HG03175 (cell line): ENCODE measurements around the gene APLP2.
"Not testable (repeated sequence)": the region's sequence is repeated elsewhere in the genome, so short reads cannot be mapped to it uniquely, and the experiment has no call there.

Source experiments
- ATAC-seq: cut with Tn5 transposase; IDR thresholded peaks from one replicate; pipeline ENCODE4 v1.9.1; 2021; ENCODE audit warnings: mild to moderate bottlenecking, moderate library complexity; ENCODE audit not compliant: unreplicated experiment

APLP2 gene

DNA sequence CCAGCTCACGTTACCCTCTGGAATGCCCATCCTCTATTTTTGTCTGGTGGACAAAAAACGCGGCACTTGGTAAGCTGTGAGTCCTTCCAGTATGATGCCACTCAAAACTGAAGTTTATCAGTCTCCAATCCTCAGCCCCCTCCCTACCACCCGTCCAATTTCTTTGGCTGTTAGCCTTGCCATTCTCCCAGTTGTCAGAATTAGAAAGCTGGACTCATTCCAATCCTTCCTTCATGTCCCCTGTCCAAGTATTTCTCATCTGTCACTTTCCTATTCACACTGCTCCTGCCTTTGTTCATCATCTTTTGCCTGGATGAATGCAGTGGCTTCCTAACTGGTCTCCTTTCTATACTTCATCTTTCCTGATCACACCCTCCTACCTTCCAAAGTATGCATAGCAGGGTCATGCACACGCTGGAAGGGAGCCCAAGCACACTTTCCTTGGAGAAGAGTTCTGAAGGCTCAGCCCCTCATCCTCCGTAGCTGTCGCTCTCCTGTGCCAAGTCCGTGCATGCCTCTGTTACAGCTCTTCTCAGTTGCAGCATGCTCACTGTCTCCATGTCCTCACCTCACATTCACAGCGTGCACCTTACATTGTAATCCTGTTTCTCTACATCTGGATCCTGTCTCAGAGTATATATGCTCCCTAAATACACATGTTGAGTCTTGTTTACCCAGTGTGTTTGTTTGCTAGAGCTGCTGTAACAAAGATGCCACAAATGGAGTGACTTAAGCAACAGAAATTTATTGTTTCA lies 19.4 kb downstream of the APLP2 start:
- no peak for ATAC-seq

GRCh38 chr11:130089674-130090073 lies 20.0 kb downstream of the APLP2 start:
- ATAC-seq, result no peak

GRCh38 chr11:130090517-130090916 lies 20.8 kb downstream of the APLP2 start:
- ATAC-seq, result not testable (repeated sequence)

GRCh38 chr11:130091169-130091568 lies 21.5 kb downstream of the APLP2 start:
- not testable (repeated sequence) for ATAC-seq

DNA sequence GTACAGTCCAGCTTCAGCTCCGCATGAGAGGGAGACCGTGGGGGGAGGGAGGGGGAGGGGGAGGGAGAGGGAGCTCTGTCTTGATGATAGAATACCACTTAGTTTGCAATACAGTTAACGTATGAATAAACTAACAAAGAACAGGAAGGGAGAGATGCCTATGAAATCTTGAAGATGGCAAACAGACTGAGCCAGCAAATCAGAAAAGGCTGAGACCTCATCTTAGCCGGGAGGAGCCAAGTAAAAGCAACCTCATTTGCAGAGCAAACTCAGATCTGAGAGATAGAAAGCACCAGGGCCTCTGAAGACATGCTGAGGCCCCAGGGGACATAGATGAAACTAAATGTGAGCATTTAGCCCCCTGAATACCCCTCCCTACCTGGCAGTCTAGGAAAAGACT lies 23.0 kb downstream of the APLP2 start:
- no peak for ATAC-seq

- ATAC-seq, result no peak
These were observed 24.9 kb downstream of the APLP2 start for GRCh38 chr11:130094614-130095013.

- no peak for ATAC-seq
These were observed 25.6 kb downstream of the APLP2 start for GRCh38 chr11:130095326-130095725.

DNA sequence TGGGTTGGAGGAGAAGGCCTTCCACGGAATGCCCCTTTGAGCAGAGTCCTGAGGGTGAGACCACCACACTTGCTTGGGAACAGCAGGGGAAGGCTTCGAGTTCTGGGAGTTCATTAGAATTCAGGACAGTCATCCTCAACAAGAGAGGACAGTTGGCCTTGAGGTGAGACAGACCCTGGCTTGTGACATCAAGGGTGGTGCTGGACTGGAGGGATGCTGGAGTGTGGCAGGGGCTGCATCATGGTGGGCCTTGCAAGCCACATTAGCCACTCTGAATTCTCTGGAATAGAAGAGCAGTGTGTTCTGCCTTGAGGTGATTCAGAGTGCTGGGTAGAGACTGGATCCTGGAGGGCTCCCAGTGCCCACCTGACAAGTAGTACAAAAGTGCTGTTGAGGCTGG lies 26.3 kb downstream of the APLP2 start:
- no peak for ATAC-seq

DNA sequence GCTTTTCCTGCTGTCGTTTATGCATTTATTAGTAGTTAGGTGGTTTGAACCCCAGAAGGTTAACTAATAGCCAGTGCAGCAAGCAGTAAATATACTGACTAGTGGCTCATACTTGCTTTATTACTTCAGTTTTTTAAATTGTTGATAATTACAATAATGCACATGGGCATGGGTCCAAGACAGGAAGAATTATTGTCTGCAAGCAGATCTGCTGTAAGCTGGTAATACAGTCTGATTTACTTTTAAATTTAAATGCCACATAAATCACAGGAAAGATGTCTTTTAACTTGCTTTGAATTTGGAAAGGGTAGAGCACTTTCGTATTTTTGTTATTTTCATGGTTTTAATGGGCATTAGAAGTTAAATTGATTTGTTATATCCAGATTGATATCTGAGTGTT lies 27.1 kb downstream of the APLP2 start:
- no peak for ATAC-seq

- no peak for ATAC-seq
These were observed 27.6 kb downstream of the APLP2 start for GRCh38 chr11:130097285-130097684.

DNA sequence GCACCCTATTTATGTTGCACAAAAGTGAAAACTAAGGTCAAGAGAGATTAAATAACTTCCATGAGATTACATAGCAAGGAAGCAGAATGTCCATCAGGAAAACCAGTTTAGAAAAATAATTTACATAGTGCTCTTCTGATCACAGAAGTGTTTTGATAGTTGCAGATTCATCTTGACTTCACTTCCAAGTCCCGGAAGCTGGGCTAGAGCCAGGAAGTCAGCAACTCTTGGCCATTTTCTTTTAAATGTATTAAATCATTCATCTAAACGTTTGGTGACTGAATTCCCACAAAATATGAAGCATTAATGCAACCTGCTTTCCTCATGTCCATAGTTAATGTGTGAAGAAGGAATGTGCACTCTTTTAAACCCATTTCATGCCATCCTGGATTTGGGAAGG lies 29.7 kb downstream of the APLP2 start:
- ATAC-seq, result no peak

GRCh38 chr11:130100381-130101095 lies 30.8 kb downstream of the APLP2 start:
- no peak for ATAC-seq

DNA sequence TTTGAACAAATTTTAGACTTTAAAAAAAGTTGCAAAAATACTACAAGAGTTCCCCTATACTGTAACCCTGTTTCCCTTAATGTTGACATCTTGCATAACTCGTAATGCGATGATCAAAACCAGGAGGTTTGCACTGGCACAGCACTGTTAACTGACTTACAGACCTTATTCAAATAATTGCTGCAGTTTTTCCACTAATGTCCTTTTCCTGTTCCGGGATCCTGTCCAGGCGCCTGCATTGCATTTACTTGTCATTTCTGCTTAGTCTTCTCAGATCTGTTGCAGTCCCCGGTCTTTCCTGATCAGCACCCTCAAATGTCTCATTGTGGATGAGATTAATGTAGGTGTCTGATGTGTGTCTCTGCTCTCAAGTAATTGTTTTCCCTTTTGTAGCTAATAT lies 32.0 kb downstream of the APLP2 start:
- no peak for ATAC-seq

DNA sequence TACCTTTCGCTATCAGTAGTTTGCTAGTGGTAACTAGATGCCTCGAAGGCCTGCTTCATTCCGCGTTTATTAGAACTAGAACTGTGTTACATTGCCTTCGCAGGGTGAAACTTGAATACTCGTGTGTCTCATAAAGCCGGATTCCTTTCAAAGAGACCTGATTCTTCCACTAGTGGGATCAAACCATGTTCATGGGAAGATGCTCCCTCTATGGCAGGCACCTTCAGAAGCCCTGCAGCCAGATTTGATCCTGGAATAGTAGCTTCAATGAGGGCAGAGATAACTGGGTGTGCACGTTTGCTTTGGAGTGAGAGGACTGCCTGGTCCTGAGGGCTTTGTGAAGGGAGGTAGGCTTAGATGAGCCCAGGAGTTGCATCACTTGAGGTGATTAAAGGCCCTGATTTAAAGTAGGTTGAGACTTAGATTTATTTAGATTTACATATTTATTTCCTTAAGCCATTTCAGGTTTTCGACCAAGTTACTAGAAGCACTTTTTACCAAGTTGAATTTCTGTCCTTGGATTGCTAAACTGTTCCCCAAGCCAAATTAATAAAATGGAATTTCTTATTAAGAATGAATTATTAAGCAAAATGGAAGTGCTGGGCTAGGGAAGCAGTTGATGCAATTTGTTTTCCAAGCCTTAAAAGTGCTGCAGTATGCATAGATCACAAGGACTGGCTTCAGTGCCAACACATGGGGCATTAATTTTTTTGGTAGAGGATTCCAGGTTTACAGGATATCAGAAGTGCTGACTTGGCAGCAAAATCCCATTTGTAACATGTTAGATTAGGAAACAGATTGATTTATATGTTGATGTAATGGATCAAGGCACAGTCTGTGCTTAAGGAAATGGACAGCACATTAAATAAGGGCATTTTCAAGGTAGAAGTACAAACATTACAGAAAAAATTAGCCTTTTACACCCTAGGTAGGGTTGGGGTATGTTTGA lies 32.9 kb downstream of the APLP2 start:
- ATAC-seq, result no peak

DNA sequence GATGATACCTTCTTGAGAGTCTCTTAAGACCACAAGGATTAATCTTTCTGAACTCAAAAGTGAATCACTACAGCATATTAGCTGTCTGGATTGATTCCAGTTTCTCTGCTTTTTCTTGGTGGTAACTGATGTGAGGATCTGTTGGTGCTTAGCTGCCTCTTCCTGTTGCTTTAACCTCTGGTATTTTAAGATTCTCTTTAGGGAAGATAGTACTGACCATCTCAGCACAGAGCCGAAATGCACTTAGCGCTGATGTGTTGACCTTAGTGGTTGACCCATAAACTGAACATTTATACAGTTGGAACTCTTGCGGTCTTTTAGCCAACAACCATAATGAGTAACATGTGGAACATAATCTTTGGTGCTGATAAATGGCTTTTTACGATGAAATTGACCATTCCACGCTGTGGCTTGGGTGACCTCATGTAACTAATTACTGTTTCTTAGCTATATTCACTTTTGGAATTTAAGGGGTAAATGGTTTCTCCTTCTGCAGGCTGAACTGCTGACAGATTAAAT lies 33.7 kb downstream of the APLP2 start:
- ATAC-seq, result no peak

- ATAC-seq, result no peak
These were observed 36.7 kb downstream of the APLP2 start for GRCh38 chr11:130106381-130106780.

GRCh38 chr11:130108671-130109070 lies 39.0 kb downstream of the APLP2 start:
- not testable (repeated sequence) for ATAC-seq

DNA sequence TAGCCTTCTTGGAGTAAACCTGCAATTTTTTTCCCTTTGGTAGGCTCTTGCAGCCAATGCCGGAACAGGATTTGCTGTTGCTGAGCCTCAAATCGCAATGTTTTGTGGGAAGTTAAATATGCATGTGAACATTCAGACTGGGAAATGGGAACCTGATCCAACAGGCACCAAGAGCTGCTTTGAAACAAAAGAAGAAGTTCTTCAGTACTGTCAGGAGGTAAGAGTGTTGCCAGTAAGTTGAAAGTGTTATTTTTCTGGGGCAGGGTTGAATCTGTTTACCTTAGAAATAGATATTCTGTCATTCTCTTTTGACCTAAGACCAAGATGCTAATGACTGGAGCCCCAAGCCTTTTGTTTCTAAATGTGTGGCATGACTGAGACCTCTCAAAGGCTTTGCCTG lies 39.7 kb downstream of the APLP2 start:
- no peak for ATAC-seq

DNA sequence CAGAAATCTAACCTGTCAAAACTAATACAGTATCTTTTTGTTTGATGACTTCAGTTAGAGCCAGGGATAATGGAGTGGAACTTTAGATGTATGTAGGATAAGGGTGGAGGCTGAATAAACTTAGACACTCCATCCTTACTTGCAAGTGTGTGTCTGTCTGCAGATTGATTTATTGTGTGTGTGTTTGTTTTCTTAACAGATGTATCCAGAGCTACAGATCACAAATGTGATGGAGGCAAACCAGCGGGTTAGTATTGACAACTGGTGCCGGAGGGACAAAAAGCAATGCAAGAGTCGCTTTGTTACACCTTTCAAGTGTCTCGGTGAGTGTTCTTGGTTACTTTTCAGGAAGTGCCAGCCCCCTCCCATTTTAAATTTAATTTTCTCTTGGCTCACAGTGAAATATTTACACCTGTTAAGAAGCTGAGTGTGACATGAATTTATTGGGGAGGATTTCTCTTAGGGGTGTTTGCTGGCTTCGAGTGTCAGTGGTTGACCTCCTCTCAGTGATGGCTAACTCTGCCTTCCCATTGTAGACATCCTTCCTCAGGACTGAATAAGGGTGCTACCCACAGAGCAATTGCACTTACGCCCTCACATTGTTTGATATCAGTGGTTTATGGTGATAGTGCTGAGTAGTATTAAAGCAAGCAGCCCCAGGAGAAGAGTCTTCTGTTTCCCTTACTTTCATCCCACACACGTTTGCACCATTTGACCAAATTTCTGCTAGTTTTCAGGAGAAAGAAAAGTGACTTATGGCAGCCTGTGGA lies 40.8 kb downstream of the APLP2 start:
- ATAC-seq, result no peak

- ATAC-seq, result no peak
These were observed 42.6 kb downstream of the APLP2 start for GRCh38 chr11:130112071-130112830.
